Measurements from ENCODE around the gene EPC1. TPM values are rescaled to one million over a fixed set of nuclear protein-coding genes. Genes with fewer than 3 reads are reported as not detected.

EPC1 gene
- total RNA-seq, 1 donor from 2014 or later: 45.4 TPM

GRCh38 chr10:32381165-32381564, 34.2 kb upstream of the EPC1 start:
- no peak for TF ChIP-seq EZH2 (IDR thresholded peaks at IDR 0.05)
- no peak for TF ChIP-seq CTCF (IDR thresholded peaks at IDR 0.05)
- no peak for TF ChIP-seq EZH2phosphoT487 (IDR thresholded peaks at IDR 0.05)
- H3K36me3 Mint-ChIP-seq: no peaks in the 10 kb centered on the region
- Histone ChIP-seq H3K4me1 (peaks cover 14% of the 10 kb centered on the region), H4K20me1 (ENCODE audit: low read depth) (no peaks in the 10 kb centered on the region), H3K9me3 (ENCODE audit: low read depth) (no peaks in the 10 kb centered on the region), H3K79me2 (ENCODE audit: low read depth) (peaks cover 28% of the 10 kb centered on the region), H3K27ac (no peak overlapping the region), H3K4me3 (no peak overlapping the region), H3K36me3 (no peaks in the 10 kb centered on the region), H3K9ac (no peak overlapping the region), H2AFZ (replicated peaks) (no peak overlapping the region), H3K4me2 (no peak overlapping the region), H3F3A (ENCODE audit: low read depth) (peaks cover 15% of the 10 kb centered on the region), H3K27me3 (no peaks in the 10 kb centered on the region)
- H3K27me3 Mint-ChIP-seq (ENCODE audit: insufficient read depth, low read depth): peaks cover 8% of the 10 kb centered on the region
- peak overlapping the region; percentile 19 for H3K27ac Mint-ChIP-seq
- H3K4me3 Mint-ChIP-seq: peak overlapping the region; percentile 7
- H3K4me1 Mint-ChIP-seq: peaks cover 2% of the 10 kb centered on the region
- no peaks in the 10 kb centered on the region for H3K9me3 Mint-ChIP-seq
- DNase-seq (ENCODE audit: low spot score): no peak

GRCh38 chr10:32379950-32380551, 33.1 kb upstream of the EPC1 start:
- Histone ChIP-seq H3K4me2 (peak overlapping the region; percentile 98), H3K4me3 (peak overlapping the region; percentile 86), H3K4me1 (peaks cover 20% of the 10 kb centered on the region), H3K79me2 (ENCODE audit: low read depth) (peaks cover 39% of the 10 kb centered on the region), H3K27me3 (no peaks in the 10 kb centered on the region), H3K27ac (peak overlapping the region; percentile 69), H3K36me3 (peaks cover 3% of the 10 kb centered on the region), H4K20me1 (ENCODE audit: low read depth) (no peaks in the 10 kb centered on the region), H3K9me3 (ENCODE audit: low read depth) (no peaks in the 10 kb centered on the region), H3K9ac (no peak overlapping the region), H3F3A (ENCODE audit: low read depth) (peaks cover 15% of the 10 kb centered on the region), H2AFZ (replicated peaks) (peak overlapping the region; percentile 61)
- Mint-ChIP-seq H3K4me1 (peaks cover 2% of the 10 kb centered on the region), H3K9me3 (peaks cover 3% of the 10 kb centered on the region), H3K4me3 (no peak overlapping the region), H3K36me3 (no peaks in the 10 kb centered on the region), H3K27ac (no peak overlapping the region), H3K27me3 (ENCODE audit: insufficient read depth, low read depth) (peaks cover 8% of the 10 kb centered on the region)
- peak; percentile 2 for DNase-seq (ENCODE audit: low spot score)
- no peak for TF ChIP-seq EZH2phosphoT487 (IDR thresholded peaks at IDR 0.05)
- TF ChIP-seq EZH2 (IDR thresholded peaks at IDR 0.05): no peak
- no peak for TF ChIP-seq CTCF (IDR thresholded peaks at IDR 0.05)

GRCh38 chr10:32379318-32379949, 32.5 kb upstream of the EPC1 start:
- Histone ChIP-seq H3K4me2 (peak overlapping the region; percentile 98), H3K36me3 (peaks cover 3% of the 10 kb centered on the region), H4K20me1 (ENCODE audit: low read depth) (no peaks in the 10 kb centered on the region), H3K79me2 (ENCODE audit: low read depth) (peaks cover 45% of the 10 kb centered on the region), H2AFZ (replicated peaks) (peak overlapping the region; percentile 61), H3K4me1 (peaks cover 20% of the 10 kb centered on the region), H3F3A (ENCODE audit: low read depth) (peaks cover 15% of the 10 kb centered on the region), H3K4me3 (peak overlapping the region; percentile 86), H3K9ac (no peak overlapping the region), H3K9me3 (ENCODE audit: low read depth) (no peaks in the 10 kb centered on the region), H3K27me3 (no peaks in the 10 kb centered on the region), H3K27ac (peak overlapping the region; percentile 69)
- peak; percentile 51 for DNase-seq (ENCODE audit: low spot score)
- H3K27me3 Mint-ChIP-seq (ENCODE audit: insufficient read depth, low read depth): peaks cover 5% of the 10 kb centered on the region
- peaks cover 2% of the 10 kb centered on the region for H3K36me3 Mint-ChIP-seq
- H3K27ac Mint-ChIP-seq: no peak overlapping the region
- no peak overlapping the region for H3K4me3 Mint-ChIP-seq
- H3K9me3 Mint-ChIP-seq: peaks cover 3% of the 10 kb centered on the region
- no peak for TF ChIP-seq EZH2 (IDR thresholded peaks at IDR 0.05)
- H3K4me1 Mint-ChIP-seq: peaks cover 2% of the 10 kb centered on the region

Measured in neural progenitor cell (in vitro differentiated cells).